Astrocyte (in vitro differentiated cells and primary cell): ENCODE measurements around the gene LRRC3B. TPM values are rescaled to one million over a fixed set of nuclear protein-coding genes. Genes with fewer than 3 reads are reported as not detected.

Experiments
- DNase-seq: peaks from one replicate; pipeline ENCODE4 v3.0.0-alpha.2; 2010; ENCODE audit warnings: low read depth
- FAIRE-seq: peaks from 2 replicates; lab custom pipeline; 2011; peaks lifted over from hg19 to GRCh38; lab: Jason Lieb, UNC
- H2AFZ ChIP-seq: 2 replicates; pipeline ENCODE4 v1.6.0; 2012; ENCODE audit warnings: low read depth, low read length, inconsistent platforms
- H3K27ac ChIP-seq: 2 replicates; pipeline ENCODE4 v1.5.1; 2011; ENCODE audit warnings: low read depth, low read length, inconsistent platforms
- H3K27me3 ChIP-seq: 2 replicates; pipeline ENCODE4 v1.6.0; 2011; ENCODE audit warnings: low read length, inconsistent platforms; ENCODE audit not compliant: insufficient read depth
- H3K36me3 ChIP-seq: 2 replicates; pipeline ENCODE4 v1.5.1; 2011; ENCODE audit warnings: low read length, inconsistent platforms; ENCODE audit not compliant: insufficient read depth
- H3K4me1 ChIP-seq: 2 replicates; pipeline ENCODE4 v1.5.1; 2011; ENCODE audit warnings: low read length, inconsistent platforms; ENCODE audit not compliant: insufficient read depth
- H3K4me2 ChIP-seq: 2 replicates; pipeline ENCODE4 v1.6.0; 2012; ENCODE audit warnings: low read length, inconsistent platforms
- H3K4me3 ChIP-seq: 2 replicates; pipeline ENCODE4 v1.5.1; 2011; ENCODE audit warnings: low read depth, mild to moderate bottlenecking, low read length, inconsistent platforms; ENCODE audit not compliant: insufficient read depth
- H3K79me2 ChIP-seq: 2 replicates; pipeline ENCODE4 v1.6.0; 2012; ENCODE audit warnings: mild to moderate bottlenecking, low read length, inconsistent platforms; ENCODE audit not compliant: insufficient read depth
- H3K9ac ChIP-seq: 2 replicates; pipeline ENCODE4 v1.6.0; 2012; ENCODE audit warnings: mild to moderate bottlenecking, low read length, inconsistent platforms
- H3K9me3 ChIP-seq: 2 replicates; pipeline ENCODE4 v1.5.1; 2012; ENCODE audit warnings: low read depth, mild to moderate bottlenecking, low read length, inconsistent platforms; ENCODE audit not compliant: insufficient read depth
- H4K20me1 ChIP-seq: 2 replicates; pipeline ENCODE4 v1.6.0; 2012; ENCODE audit warnings: low read length, inconsistent platforms; ENCODE audit not compliant: insufficient read depth
- H3K27ac Mint-ChIP-seq: one replicate; pipeline ENCODE4 v1.8.0; 2021; ENCODE audit warnings: mild to moderate bottlenecking, mixed read lengths; ENCODE audit not compliant: unreplicated experiment
- H3K27me3 Mint-ChIP-seq: one replicate; pipeline ENCODE4 v1.8.0; 2021; ENCODE audit warnings: low read depth, mixed read lengths; ENCODE audit not compliant: unreplicated experiment
- H3K36me3 Mint-ChIP-seq: one replicate; pipeline ENCODE4 v1.8.0; 2021; ENCODE audit warnings: low read depth, mixed read lengths; ENCODE audit not compliant: unreplicated experiment
- H3K4me1 Mint-ChIP-seq: one replicate; pipeline ENCODE4 v1.8.0; 2021; ENCODE audit warnings: low read depth, mixed read lengths; ENCODE audit not compliant: unreplicated experiment
- H3K4me3 Mint-ChIP-seq: one replicate; pipeline ENCODE4 v1.8.0; 2021; ENCODE audit warnings: mild to moderate bottlenecking, moderate library complexity, mixed read lengths; ENCODE audit not compliant: unreplicated experiment
- H3K9me3 Mint-ChIP-seq: one replicate; pipeline ENCODE4 v1.8.0; 2021; ENCODE audit warnings: mild to moderate bottlenecking, mixed read lengths; ENCODE audit not compliant: unreplicated experiment
- EZH2 ChIP-seq: IDR thresholded peaks from 2 replicates; pipeline ENCODE4 v1.6.1; 2012; ENCODE audit warnings: mild to moderate bottlenecking, low read length, inconsistent platforms; ENCODE audit not compliant: insufficient read depth
- total RNA-seq: library from RNA; stranded (reverse); gene quantifications from 2 replicates; pipeline ENCODE4 v1.2.1, GENCODE V29; 2021
- TF ChIP-seq, protein P1 (sequence below): IDR thresholded peaks from 2 replicates; pipeline ENCODE4 v1.5.1; 2011; ENCODE audit warnings: low read depth, mild to moderate bottlenecking, inconsistent platforms, low read length, moderate library complexity; ENCODE audit not compliant: insufficient read depth

Gene LRRC3B
- total RNA-seq, 1 donor from 2014 or later = 5.7 TPM

DNA sequence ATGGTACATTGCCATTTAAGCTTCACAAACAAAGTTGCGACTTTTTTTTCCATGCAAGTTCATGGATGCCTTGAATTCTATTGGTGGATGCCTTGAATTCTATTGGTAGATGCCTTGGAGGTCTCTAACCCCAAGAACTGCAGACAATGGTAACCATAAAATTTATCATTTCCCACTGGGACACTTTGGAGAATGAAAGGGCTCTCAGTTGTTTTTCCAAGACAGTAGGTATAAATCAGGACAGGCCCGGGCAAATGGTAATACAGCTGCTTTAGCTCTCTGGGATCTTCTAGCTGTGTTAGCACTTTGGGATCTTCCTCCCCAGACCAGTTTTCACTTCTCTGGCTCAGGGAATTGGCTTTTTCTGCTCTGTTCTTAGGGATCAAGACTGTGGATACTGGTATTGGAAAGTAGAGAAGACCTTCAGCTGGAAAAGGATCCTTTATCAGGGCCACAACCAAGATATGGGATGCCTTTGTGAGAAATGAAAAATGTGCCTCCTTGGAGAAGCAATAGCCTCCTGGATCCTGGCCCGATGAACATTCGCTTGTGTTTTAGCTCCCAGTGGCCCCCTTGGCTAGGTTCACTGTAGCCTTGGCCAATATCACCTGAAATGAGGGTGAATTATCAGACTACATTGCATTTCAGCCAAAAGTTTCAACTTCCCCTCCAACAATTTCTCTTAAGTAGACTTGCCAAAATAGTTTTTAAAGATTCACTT, 8.3 kb downstream of the LRRC3B start:
- no peak overlapping the region for H3K4me3 ChIP-seq
- no peaks in the 10 kb centered on the region for H3K9me3 ChIP-seq
- Mint-ChIP-seq H3K9me3 (no peaks in the 10 kb centered on the region), H3K36me3 (no peaks in the 10 kb centered on the region), H3K27ac (no peak overlapping the region), H3K27me3 (peaks cover 13% of the 10 kb centered on the region), H3K4me3 (no peak overlapping the region), H3K4me1 (peaks cover 9% of the 10 kb centered on the region)
- no peak overlapping the region for H3K27ac ChIP-seq
- TF ChIP-seq, protein P1, sequence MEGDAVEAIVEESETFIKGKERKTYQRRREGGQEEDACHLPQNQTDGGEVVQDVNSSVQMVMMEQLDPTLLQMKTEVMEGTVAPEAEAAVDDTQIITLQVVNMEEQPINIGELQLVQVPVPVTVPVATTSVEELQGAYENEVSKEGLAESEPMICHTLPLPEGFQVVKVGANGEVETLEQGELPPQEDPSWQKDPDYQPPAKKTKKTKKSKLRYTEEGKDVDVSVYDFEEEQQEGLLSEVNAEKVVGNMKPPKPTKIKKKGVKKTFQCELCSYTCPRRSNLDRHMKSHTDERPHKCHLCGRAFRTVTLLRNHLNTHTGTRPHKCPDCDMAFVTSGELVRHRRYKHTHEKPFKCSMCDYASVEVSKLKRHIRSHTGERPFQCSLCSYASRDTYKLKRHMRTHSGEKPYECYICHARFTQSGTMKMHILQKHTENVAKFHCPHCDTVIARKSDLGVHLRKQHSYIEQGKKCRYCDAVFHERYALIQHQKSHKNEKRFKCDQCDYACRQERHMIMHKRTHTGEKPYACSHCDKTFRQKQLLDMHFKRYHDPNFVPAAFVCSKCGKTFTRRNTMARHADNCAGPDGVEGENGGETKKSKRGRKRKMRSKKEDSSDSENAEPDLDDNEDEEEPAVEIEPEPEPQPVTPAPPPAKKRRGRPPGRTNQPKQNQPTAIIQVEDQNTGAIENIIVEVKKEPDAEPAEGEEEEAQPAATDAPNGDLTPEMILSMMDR = no peak
- no peak for TF ChIP-seq EZH2
- no peak overlapping the region for H2AFZ ChIP-seq
- no peaks in the 10 kb centered on the region for H3K79me2 ChIP-seq
- no peaks in the 10 kb centered on the region for H4K20me1 ChIP-seq
- no peaks in the 10 kb centered on the region for H3K27me3 ChIP-seq
- H3K4me1 ChIP-seq = no peaks in the 10 kb centered on the region
- no peak overlapping the region for H3K9ac ChIP-seq
- H3K36me3 ChIP-seq = no peaks in the 10 kb centered on the region
- DNase-seq (no peak), FAIRE-seq (no peak)
- H3K4me2 ChIP-seq = no peak overlapping the region

DNA sequence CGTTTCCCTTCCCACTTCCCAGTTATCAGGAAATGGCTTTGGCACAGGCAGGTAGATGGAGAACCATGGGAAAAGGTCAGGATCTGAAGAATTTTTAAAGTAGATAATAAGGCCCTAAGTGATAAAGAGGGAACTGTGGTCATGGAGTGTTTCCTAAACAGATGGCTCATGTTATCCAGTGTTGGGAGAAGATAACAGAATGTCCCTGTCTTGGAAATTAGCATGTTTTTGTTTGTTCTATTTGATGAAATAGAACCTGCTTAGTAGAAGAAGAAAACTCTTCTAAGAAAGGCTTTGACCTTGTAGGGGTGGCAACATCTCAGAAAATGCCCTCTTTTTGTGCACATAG, 8.8 kb downstream of the LRRC3B start:
- Mint-ChIP-seq H3K9me3 (no peaks in the 10 kb centered on the region), H3K4me1 (peaks cover 9% of the 10 kb centered on the region), H3K4me3 (no peak overlapping the region), H3K27me3 (peaks cover 10% of the 10 kb centered on the region), H3K36me3 (no peaks in the 10 kb centered on the region), H3K27ac (no peak overlapping the region)
- H2AFZ ChIP-seq = no peak overlapping the region
- FAIRE-seq = no peak
- no peaks in the 10 kb centered on the region for H3K4me1 ChIP-seq
- H3K9ac ChIP-seq = no peak overlapping the region
- no peak overlapping the region for H3K27ac ChIP-seq
- H3K36me3 ChIP-seq = no peaks in the 10 kb centered on the region
- DNase-seq = no peak
- no peak overlapping the region for H3K4me3 ChIP-seq
- H3K4me2 ChIP-seq = no peak overlapping the region
- H3K9me3 ChIP-seq = no peaks in the 10 kb centered on the region
- H3K27me3 ChIP-seq = no peaks in the 10 kb centered on the region
- no peak for TF ChIP-seq EZH2
- TF ChIP-seq, protein P1 = no peak
- no peaks in the 10 kb centered on the region for H4K20me1 ChIP-seq
- H3K79me2 ChIP-seq = no peaks in the 10 kb centered on the region

- H3K4me3 ChIP-seq = no peak overlapping the region
- no peak overlapping the region for H2AFZ ChIP-seq
- FAIRE-seq (no peak), DNase-seq (no peak)
- no peaks in the 10 kb centered on the region for H4K20me1 ChIP-seq
- no peaks in the 10 kb centered on the region for H3K79me2 ChIP-seq
- no peak overlapping the region for H3K27ac ChIP-seq
- H3K36me3 Mint-ChIP-seq = no peaks in the 10 kb centered on the region
- H3K27ac Mint-ChIP-seq = no peak overlapping the region
- no peak overlapping the region for H3K9ac ChIP-seq
- H3K36me3 ChIP-seq = no peaks in the 10 kb centered on the region
- no peak overlapping the region for H3K4me3 Mint-ChIP-seq
- no peak for TF ChIP-seq EZH2
- TF ChIP-seq, protein P1 = no peak
- no peaks in the 10 kb centered on the region for H3K9me3 ChIP-seq
- H3K27me3 ChIP-seq = no peaks in the 10 kb centered on the region
- H3K4me1 Mint-ChIP-seq = peaks cover 3% of the 10 kb centered on the region
- H3K27me3 Mint-ChIP-seq = peaks cover 2% of the 10 kb centered on the region
- no peaks in the 10 kb centered on the region for H3K9me3 Mint-ChIP-seq
- H3K4me1 ChIP-seq = no peaks in the 10 kb centered on the region
- H3K4me2 ChIP-seq = no peak overlapping the region
Observed at GRCh38 chr3:26634601-26635000, 12.0 kb downstream of the LRRC3B start.
